Measurements from ENCODE around the gene BORCS5.

DNA sequence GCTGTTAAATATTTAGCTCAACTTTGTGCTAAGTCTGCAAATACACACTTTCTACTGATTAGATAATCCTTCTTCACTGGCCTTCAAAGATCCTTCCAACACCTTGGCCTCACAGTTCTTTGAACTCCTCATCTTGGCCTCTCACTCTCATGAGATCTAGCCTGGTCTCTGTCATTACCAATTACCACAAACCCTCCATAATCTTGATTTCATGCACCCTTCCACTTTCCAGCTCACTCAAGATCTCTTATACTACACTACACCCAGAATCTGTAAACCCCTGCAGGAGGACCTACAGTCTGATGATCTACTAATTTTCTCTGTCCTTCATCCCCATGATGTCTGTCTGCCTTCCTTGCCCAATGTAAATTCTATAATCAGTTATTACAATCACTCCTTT lies 134.7 kb downstream of the BORCS5 start:
- TF ChIP-seq POLR2A (IDR thresholded peaks at IDR 0.05): no peak
- TF ChIP-seq, protein P1, sequence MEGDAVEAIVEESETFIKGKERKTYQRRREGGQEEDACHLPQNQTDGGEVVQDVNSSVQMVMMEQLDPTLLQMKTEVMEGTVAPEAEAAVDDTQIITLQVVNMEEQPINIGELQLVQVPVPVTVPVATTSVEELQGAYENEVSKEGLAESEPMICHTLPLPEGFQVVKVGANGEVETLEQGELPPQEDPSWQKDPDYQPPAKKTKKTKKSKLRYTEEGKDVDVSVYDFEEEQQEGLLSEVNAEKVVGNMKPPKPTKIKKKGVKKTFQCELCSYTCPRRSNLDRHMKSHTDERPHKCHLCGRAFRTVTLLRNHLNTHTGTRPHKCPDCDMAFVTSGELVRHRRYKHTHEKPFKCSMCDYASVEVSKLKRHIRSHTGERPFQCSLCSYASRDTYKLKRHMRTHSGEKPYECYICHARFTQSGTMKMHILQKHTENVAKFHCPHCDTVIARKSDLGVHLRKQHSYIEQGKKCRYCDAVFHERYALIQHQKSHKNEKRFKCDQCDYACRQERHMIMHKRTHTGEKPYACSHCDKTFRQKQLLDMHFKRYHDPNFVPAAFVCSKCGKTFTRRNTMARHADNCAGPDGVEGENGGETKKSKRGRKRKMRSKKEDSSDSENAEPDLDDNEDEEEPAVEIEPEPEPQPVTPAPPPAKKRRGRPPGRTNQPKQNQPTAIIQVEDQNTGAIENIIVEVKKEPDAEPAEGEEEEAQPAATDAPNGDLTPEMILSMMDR (IDR thresholded peaks at IDR 0.05): no peak

All from body of pancreas (tissue), 4 donors.